ENCODE results near the gene PSMB8. TPM values are rescaled to one million over a fixed set of nuclear protein-coding genes. Genes with fewer than 3 reads are reported as not detected.

The PSMB8 gene
- total and polyA plus RNA-seq, 2 of the 8 experiments (the other 6 are each of a cell fraction or from before 2014, with no cell fraction given): 18.4 to 43.0 TPM

- TF ChIP-seq TAF1 (IDR thresholded peaks at IDR 0.05; ENCODE audit: low read depth, low read length) (no peak), USF2 (IDR thresholded peaks at IDR 0.05; ENCODE audit: low read length) (no peak), SIN3A (conservative IDR thresholded peaks at IDR 0.05 in 1 of 2, IDR thresholded peaks at IDR 0.05 in 1 of 2; ENCODE audit: low read depth in 1 of 2, low read length in 2 of 2) (no peak), CBX5 (IDR thresholded peaks at IDR 0.05; ENCODE audit: low read depth, low read length) (no peak), HDAC2 (IDR thresholded peaks at IDR 0.05; ENCODE audit: borderline replicate concordance in 1 of 2, low read depth in 2 of 2, low read length in 2 of 2) (no peak), BCL11A (IDR thresholded peaks at IDR 0.05; ENCODE audit: low read depth in 2 of 2, low read length in 2 of 2) (no peak), BACH1 (IDR thresholded peaks at IDR 0.05; ENCODE audit: low read length) (no peak)
Observed at GRCh38 chr6:32858194-32858593, 14.3 kb upstream of the PSMB8 start (continued).
